ENCODE data around the gene DLGAP1.

The DLGAP1 gene

GRCh38 chr18:3793545-3793944 is 661.6 kb downstream of the DLGAP1 start:
- ChIA-PET POLR2A (no interaction called here), CTCF (interaction anchor here (0.9 to 4.8 kb wide), 3 partner anchors 11 to 22 kb away, joined by 3 to 28 read pairs (median 3); no protein-coding TSS in a partner anchor)
- TF ChIP-seq ZNF324 (tag by site-specific recombination; IDR thresholded peaks at IDR 0.05) (no peak), ZNF223 (tag by site-specific recombination; IDR thresholded peaks at IDR 0.05) (no peak), ZNF24 (tag by site-specific recombination; IDR thresholded peaks at IDR 0.05) (no peak), GLIS1 (tag by site-specific recombination; IDR thresholded peaks at IDR 0.05) (peak; percentile 96), ZBTB26 (tag by site-specific recombination; optimal IDR thresholded peaks at IDR 0.05) (no peak), ZNF366 (tag by site-specific recombination; conservative IDR thresholded peaks at IDR 0.05) (no peak), ZNF416 (tag by site-specific recombination; IDR thresholded peaks at IDR 0.05) (no peak)
- no peaks in the 10 kb centered on the region for H3K36me3 ChIP-seq (ENCODE audit: control insufficient read depth in 2 of 2, insufficient read depth in 1 of 2, low read length in 2 of 2)
- peaks cover 5% of the 10 kb centered on the region for H3K4me1 ChIP-seq (ENCODE audit: control insufficient read depth, insufficient read depth, low read length)
- H3K9me3 ChIP-seq (ENCODE audit: control insufficient read depth, insufficient read depth, low read depth, low read length) = no peaks in the 10 kb centered on the region
- no peak overlapping the region for H3K27ac ChIP-seq (ENCODE audit: extremely low read depth, low read depth, low read length)
- no peak overlapping the region for H3K4me3 ChIP-seq (ENCODE audit: low read depth, low read length)

DNA sequence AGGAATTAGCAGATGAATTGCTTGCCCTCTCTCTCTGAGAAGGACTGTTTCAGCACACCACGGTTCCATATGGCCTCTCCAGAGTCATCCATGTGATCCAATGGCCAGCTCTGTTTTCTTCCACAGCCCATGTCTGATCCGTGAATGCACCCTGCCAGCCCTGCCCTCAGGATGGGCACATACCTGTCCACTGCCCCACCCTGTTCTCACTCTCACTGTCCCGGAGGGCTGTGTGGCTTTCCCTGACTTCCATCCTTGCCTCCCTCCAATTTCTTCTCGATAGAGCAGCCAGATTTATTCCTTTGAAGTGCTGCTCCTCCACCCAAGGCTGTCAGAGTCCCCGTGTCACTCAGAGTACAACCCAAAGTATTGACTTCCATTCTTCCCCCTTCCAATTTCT is 662.0 kb downstream of the DLGAP1 start:
- ChIA-PET CTCF (interaction anchor here (0.9 to 4.8 kb wide), 3 partner anchors 12 to 202 kb away, joined by 3 to 28 read pairs (median 5); no protein-coding TSS in a partner anchor), POLR2A (no interaction called here)
- Histone ChIP-seq H3K36me3 (ENCODE audit: control insufficient read depth in 2 of 2, insufficient read depth in 1 of 2, low read length in 2 of 2) (no peaks in the 10 kb centered on the region), H3K9me3 (ENCODE audit: control insufficient read depth, insufficient read depth, low read depth, low read length) (no peaks in the 10 kb centered on the region), H3K27ac (ENCODE audit: extremely low read depth, low read depth, low read length) (no peak overlapping the region), H3K4me1 (ENCODE audit: control insufficient read depth, insufficient read depth, low read length) (peaks cover 5% of the 10 kb centered on the region), H3K4me3 (ENCODE audit: low read depth, low read length) (no peak overlapping the region)
- TF ChIP-seq ZSCAN4 (tag by site-specific recombination; IDR thresholded peaks at IDR 0.05) (no peak), ZNF518A (tag by site-specific recombination; conservative IDR thresholded peaks at IDR 0.05; ENCODE audit: low read depth) (no peak), ZNF785 (tag by site-specific recombination; IDR thresholded peaks at IDR 0.05) (no peak), ZNF223 (tag by site-specific recombination; IDR thresholded peaks at IDR 0.05) (no peak), ZBTB8A (tag by site-specific recombination; IDR thresholded peaks at IDR 0.05) (no peak), ZNF404 (tag by site-specific recombination; IDR thresholded peaks at IDR 0.05) (no peak), ZNF600 (tag by site-specific recombination; IDR thresholded peaks at IDR 0.05) (no peak)
- TF ChIP-seq, protein P1, sequence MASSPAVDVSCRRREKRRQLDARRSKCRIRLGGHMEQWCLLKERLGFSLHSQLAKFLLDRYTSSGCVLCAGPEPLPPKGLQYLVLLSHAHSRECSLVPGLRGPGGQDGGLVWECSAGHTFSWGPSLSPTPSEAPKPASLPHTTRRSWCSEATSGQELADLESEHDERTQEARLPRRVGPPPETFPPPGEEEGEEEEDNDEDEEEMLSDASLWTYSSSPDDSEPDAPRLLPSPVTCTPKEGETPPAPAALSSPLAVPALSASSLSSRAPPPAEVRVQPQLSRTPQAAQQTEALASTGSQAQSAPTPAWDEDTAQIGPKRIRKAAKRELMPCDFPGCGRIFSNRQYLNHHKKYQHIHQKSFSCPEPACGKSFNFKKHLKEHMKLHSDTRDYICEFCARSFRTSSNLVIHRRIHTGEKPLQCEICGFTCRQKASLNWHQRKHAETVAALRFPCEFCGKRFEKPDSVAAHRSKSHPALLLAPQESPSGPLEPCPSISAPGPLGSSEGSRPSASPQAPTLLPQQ (tag by site-specific recombination; IDR thresholded peaks at IDR 0.05) = no peak
- TF ChIP-seq, protein P2, sequence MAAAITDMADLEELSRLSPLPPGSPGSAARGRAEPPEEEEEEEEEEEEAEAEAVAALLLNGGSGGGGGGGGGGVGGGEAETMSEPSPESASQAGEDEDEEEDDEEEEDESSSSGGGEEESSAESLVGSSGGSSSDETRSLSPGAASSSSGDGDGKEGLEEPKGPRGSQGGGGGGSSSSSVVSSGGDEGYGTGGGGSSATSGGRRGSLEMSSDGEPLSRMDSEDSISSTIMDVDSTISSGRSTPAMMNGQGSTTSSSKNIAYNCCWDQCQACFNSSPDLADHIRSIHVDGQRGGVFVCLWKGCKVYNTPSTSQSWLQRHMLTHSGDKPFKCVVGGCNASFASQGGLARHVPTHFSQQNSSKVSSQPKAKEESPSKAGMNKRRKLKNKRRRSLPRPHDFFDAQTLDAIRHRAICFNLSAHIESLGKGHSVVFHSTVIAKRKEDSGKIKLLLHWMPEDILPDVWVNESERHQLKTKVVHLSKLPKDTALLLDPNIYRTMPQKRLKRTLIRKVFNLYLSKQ (tag by site-specific recombination; IDR thresholded peaks at IDR 0.05; ENCODE audit: borderline replicate concordance) = no peak
- TF ChIP-seq, protein P3, sequence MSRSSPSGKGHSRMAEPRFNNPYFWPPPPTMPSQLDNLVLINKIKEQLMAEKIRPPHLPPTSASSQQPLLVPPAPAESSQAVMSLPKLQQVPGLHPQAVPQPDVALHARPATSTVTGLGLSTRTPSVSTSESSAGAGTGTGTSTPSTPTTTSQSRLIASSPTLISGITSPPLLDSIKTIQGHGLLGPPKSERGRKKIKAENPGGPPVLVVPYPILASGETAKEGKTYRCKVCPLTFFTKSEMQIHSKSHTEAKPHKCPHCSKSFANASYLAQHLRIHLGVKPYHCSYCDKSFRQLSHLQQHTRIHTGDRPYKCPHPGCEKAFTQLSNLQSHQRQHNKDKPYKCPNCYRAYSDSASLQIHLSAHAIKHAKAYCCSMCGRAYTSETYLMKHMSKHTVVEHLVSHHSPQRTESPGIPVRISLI (tag by site-specific recombination; IDR thresholded peaks at IDR 0.05) = no peak
